H1 (cell line): Measurements from ENCODE around the gene TSPAN15. TPM values are rescaled to one million over a fixed set of nuclear protein-coding genes. Genes with fewer than 3 reads are reported as not detected.

Source experiments
- CTCF ChIA-PET: fragments of 300-600 bp; sonication (Branson Sonifier 250); formaldehyde crosslinking; loops from one replicate; lab custom pipeline; 2021; ENCODE audit not compliant: partially characterized antibody; lab: Charles Lee
- POLR2A ChIA-PET: fragments of 300-600 bp; sonication (Branson Sonifier 250); formaldehyde crosslinking; loops from one replicate; lab custom pipeline; 2021; ENCODE audit warnings: inconsistent platforms; ENCODE audit not compliant: partially characterized antibody; lab: Charles Lee
- DNase-seq, 2 experiments: peaks; one replicate each; pipeline versions ENCODE4 v3.0.0 to v3.0.0-alpha.2; 2010 to 2022; ENCODE audit warnings: low spot score in 2 of 2, low read depth in 1 of 2, mixed read lengths in 1 of 2
- FAIRE-seq: peaks from 2 replicates; lab custom pipeline; 2011; peaks lifted over from hg19 to GRCh38; lab: Jason Lieb, UNC
- H2AFZ ChIP-seq: 2 replicates; pipeline ENCODE4 v1.8.1; 2012; ENCODE audit warnings: low read length, inconsistent platforms
- H2AK5ac ChIP-seq: 2 replicates; pipeline ENCODE4 v1.6.1; 2013; ENCODE audit warnings: low read depth, low read length
- H2BK120ac ChIP-seq: replicated peaks from 2 replicates; pipeline ENCODE3; 2013; ENCODE audit warnings: low read depth, low read length, inconsistent platforms
- H2BK12ac ChIP-seq: 2 replicates; pipeline ENCODE4 v1.6.1; 2013; ENCODE audit warnings: low read depth, low read length
- H2BK15ac ChIP-seq: 2 replicates; pipeline ENCODE4 v1.6.1; 2013; ENCODE audit warnings: low read length
- H2BK20ac ChIP-seq: 2 replicates; pipeline ENCODE4 v1.6.1; 2013; ENCODE audit warnings: low read length
- H2BK5ac ChIP-seq: 2 replicates; pipeline ENCODE4 v1.6.1; 2013; ENCODE audit warnings: low read depth, low read length
- H3K14ac ChIP-seq: 2 replicates; pipeline ENCODE4 v1.6.1; 2013; ENCODE audit warnings: inconsistent platforms; ENCODE audit not compliant: insufficient read length
- H3K18ac ChIP-seq: 2 replicates; pipeline ENCODE4 v1.6.1; 2013; ENCODE audit warnings: low read length; ENCODE audit errors: extremely low read depth
- H3K23ac ChIP-seq: 2 replicates; pipeline ENCODE4 v1.6.1; 2013; ENCODE audit warnings: inconsistent platforms; ENCODE audit not compliant: insufficient read length
- H3K23me2 ChIP-seq: 2 replicates; pipeline ENCODE4 v1.6.1; 2013; ENCODE audit warnings: low read depth, low read length
- H3K27ac ChIP-seq: 2 replicates; pipeline ENCODE4 v1.6.1; 2011; ENCODE audit warnings: low read depth, low read length, inconsistent platforms
- H3K27me3 ChIP-seq, 4 experiments: replicated peaks in 1 of 4; 1 replicate in 1 of 4; 2 replicates in 3 of 4; pipeline versions ENCODE4 v1.6.1 to v1.8.1; 2011 to 2013; ENCODE audit warnings: low read length in 3 of 4, mild to moderate bottlenecking in 3 of 4, inconsistent platforms in 2 of 4, mixed read lengths in 2 of 4, moderate library complexity in 1 of 4; ENCODE audit not compliant: control insufficient read depth in 3 of 4, insufficient read depth in 3 of 4; ENCODE audit errors: extremely low read depth in 1 of 4
- H3K36me3 ChIP-seq, 4 experiments: 2 replicates each; pipeline versions ENCODE4 v1.6.1 to v1.8.1; 2011 to 2013; ENCODE audit warnings: mild to moderate bottlenecking in 4 of 4, low read length in 3 of 4, moderate library complexity in 2 of 4, control low read depth in 1 of 4, inconsistent platforms in 1 of 4; ENCODE audit not compliant: insufficient read depth in 4 of 4, control insufficient read depth in 2 of 4
- H3K4ac ChIP-seq: replicated peaks from 2 replicates; pipeline ENCODE3; 2013; ENCODE audit warnings: low read length, low read depth, mixed read lengths, inconsistent platforms; ENCODE audit not compliant: insufficient read length
- H3K4me1 ChIP-seq, 4 experiments: replicated peaks in 1 of 4; 1 replicate in 1 of 4; 2 replicates in 3 of 4; pipeline versions ENCODE4 v1.6.1 to v1.8.1; 2011 to 2013; ENCODE audit warnings: low read length in 3 of 4, inconsistent platforms in 2 of 4, mixed read lengths in 1 of 4; ENCODE audit not compliant: insufficient read depth in 4 of 4, control insufficient read depth in 3 of 4
- H3K4me2 ChIP-seq, 2 experiments: 2 replicates each; pipeline versions ENCODE4 v1.6.1 to v1.8.1; 2011 to 2013; ENCODE audit warnings: low read depth in 2 of 2, low read length in 2 of 2, control low read depth in 1 of 2, inconsistent platforms in 1 of 2, mild to moderate bottlenecking in 1 of 2; ENCODE audit not compliant: insufficient read depth in 1 of 2
- H3K4me3 ChIP-seq, 4 experiments: fragments of 200-600, 300-600 bp in 1 of 4; sonication (generic), shearing (Covaris generic), sonication (Bioruptor Twin) in 1 of 4; 2 replicates each; pipeline versions ENCODE4 v1.5.1 to v1.8.1; 2011 to 2016; ENCODE audit warnings: low read length in 4 of 4, low read depth in 3 of 4, control low read depth in 2 of 4, inconsistent platforms in 2 of 4, mild to moderate bottlenecking in 2 of 4, mixed read lengths in 1 of 4, moderate library complexity in 1 of 4; ENCODE audit not compliant: insufficient read depth in 2 of 4; ENCODE audit errors: extremely low read depth in 1 of 4
- H3K56ac ChIP-seq: replicated peaks from 2 replicates; pipeline ENCODE3; 2013; ENCODE audit warnings: low read depth, mild to moderate bottlenecking, mixed read lengths, low read length, inconsistent platforms; ENCODE audit not compliant: insufficient read length
- H3K79me1 ChIP-seq: 2 replicates; pipeline ENCODE4 v1.6.1; 2013; ENCODE audit warnings: low read depth, low read length, control low read depth
- H3K79me2 ChIP-seq, 2 experiments: 2 replicates each; pipeline versions ENCODE4 v1.6.1 to v1.8.1; 2012 to 2013; ENCODE audit warnings: low read length in 2 of 2, mild to moderate bottlenecking in 2 of 2, inconsistent platforms in 1 of 2; ENCODE audit not compliant: insufficient read depth in 2 of 2, control insufficient read depth in 1 of 2
- H3K9ac ChIP-seq, 4 experiments: replicated peaks in 1 of 4; 1 replicate in 1 of 4; 2 replicates in 3 of 4; pipeline versions ENCODE4 v1.6.1 to v1.8.1; 2011 to 2013; ENCODE audit warnings: low read depth in 3 of 4, low read length in 3 of 4, control low read depth in 2 of 4, mild to moderate bottlenecking in 2 of 4, moderate library complexity in 2 of 4, inconsistent platforms in 1 of 4; ENCODE audit errors: extremely low read depth in 1 of 4
- H3K9me3 ChIP-seq, 2 experiments: 2 replicates each; pipeline versions ENCODE4 v1.6.1 to v1.8.1; 2012 to 2013; ENCODE audit warnings: mild to moderate bottlenecking in 2 of 2, moderate library complexity in 2 of 2, control low read depth in 1 of 2, inconsistent platforms in 1 of 2, low read depth in 1 of 2, low read length in 1 of 2, mixed read lengths in 1 of 2; ENCODE audit not compliant: insufficient read depth in 2 of 2
- H4K20me1 ChIP-seq, 2 experiments: replicated peaks in 1 of 2; 2 replicates each; pipeline versions ENCODE3 to v1.8.1; 2011 to 2013; ENCODE audit warnings: inconsistent platforms in 2 of 2, low read length in 2 of 2, mild to moderate bottlenecking in 1 of 2; ENCODE audit not compliant: insufficient read depth in 2 of 2, control insufficient read depth in 1 of 2
- H4K5ac ChIP-seq: 2 replicates; pipeline ENCODE4 v1.6.1; 2013; ENCODE audit warnings: low read length, low read depth, mixed read lengths, inconsistent platforms; ENCODE audit not compliant: insufficient read length
- H4K8ac ChIP-seq: 2 replicates; pipeline ENCODE4 v1.8.0; 2013; ENCODE audit warnings: mild to moderate bottlenecking, moderate library complexity, low read length, inconsistent platforms; ENCODE audit not compliant: insufficient read depth; ENCODE audit errors: extremely low read depth
- H4K91ac ChIP-seq: replicated peaks from 2 replicates; pipeline ENCODE3; 2013; ENCODE audit warnings: low read length, mixed read lengths, inconsistent platforms; ENCODE audit not compliant: insufficient read length
- POLR2A ChIP-seq, 2 experiments: IDR thresholded peaks; 1 replicate in 1 of 2; 2 replicates in 1 of 2; pipeline ENCODE4 v1.6.1; 2011; ENCODE audit warnings: low read depth in 2 of 2, low read length in 2 of 2, mild to moderate bottlenecking in 2 of 2; ENCODE audit errors: control extremely low read depth in 1 of 2
- TAF1 ChIP-seq: IDR thresholded peaks from 2 replicates; pipeline ENCODE4 v1.6.1; 2011; ENCODE audit warnings: mild to moderate bottlenecking, low read depth, low read length
- WGBS, 2 experiments: shearing (Covaris generic) in 1 of 2; methylation state at CpG; one replicate each; pipeline versions ENCODE4 v1.1.6 to v1.1.7; 2013 to 2015; ENCODE audit warnings: low lambda C conversion rate in 2 of 2, mixed read lengths in 2 of 2, inconsistent platforms in 1 of 2, low coverage in 1 of 2, missing lambda C conversion rate in 1 of 2; ENCODE audit not compliant: insufficient replicate concordance in 2 of 2, insufficient coverage in 1 of 2, insufficient read length in 1 of 2; ENCODE audit errors: extremely low coverage in 1 of 2, missing lambda C conversion rate in 1 of 2; 5-methylcytosine and 5-hydroxymethylcytosine counted together
- polyA plus RNA-seq, 7 experiments: library from polyadenylated mRNA; depleted of rRNA in 3 of 7; stranded (reverse) in 5 of 7; unstranded in 2 of 7; fragments of >200 nt in 5 of 7; fragments of 200-250 nt in 2 of 7; gene quantifications; 1 replicate in 5 of 7; 2 replicates in 1 of 7; 4 replicates in 1 of 7; pipeline versions ENCODE4 v1.2.1 to v1.2.3, GENCODE V29; 2011 to 2013; ENCODE audit warnings: missing spikeins in 2 of 7, mixed read lengths in 2 of 7
- total RNA-seq: library from RNA; stranded (reverse); fragmentation: NEBNext Ultra II Directional; extraction: Animal tissue kit (Norgen Biotek cat#: 25700); gene quantifications from 2 replicates; pipeline ENCODE4 v1.2.1, GENCODE V29; 2021

The TSPAN15 gene
- total and polyA plus RNA-seq, 2 of the 8 experiments (the other 6 are each of a cell fraction or from before 2014, with no cell fraction given), result 9.7 to 20.0 TPM

GRCh38 chr10:69412232-69412790 is 39.0 kb upstream of the TSPAN15 start:
- no peak overlapping the region for H3K18ac ChIP-seq
- no peak overlapping the region for H3K4me3 ChIP-seq
- H3K27ac ChIP-seq, result no peak overlapping the region
- DNase-seq (no peak), FAIRE-seq (no peak)
- no peaks in the 10 kb centered on the region for H3K27me3 ChIP-seq
- H4K8ac ChIP-seq, result no peak overlapping the region
- H4K5ac ChIP-seq, result no peak overlapping the region
- no peak overlapping the region for H3K14ac ChIP-seq
- ChIA-PET CTCF (interaction anchor here (0.7 to 3.5 kb wide), 8 partner anchors 11 to 223 kb away, joined by 3 to 28 read pairs (median 3); no protein-coding TSS in a partner anchor), POLR2A (interaction anchor here (1.5 to 1.7 kb wide), 2 partner anchors 12 to 36 kb away, joined by 4 to 5 read pairs; no protein-coding TSS in a partner anchor)
- H2AK5ac ChIP-seq, result 0 out of 2 replicates have a peak overlapping the region, but pooled peaks have one; percentile 33
- peak overlapping the region; percentile 33; the same call in 1 of the 2 replicates for H2BK12ac ChIP-seq
- H3K4ac ChIP-seq, result no peak overlapping the region
- H2BK5ac ChIP-seq, result no peak overlapping the region
- no peak overlapping the region for H3K23ac ChIP-seq
- TF ChIP-seq TAF1, result no peak
- TF ChIP-seq POLR2A (IDR thresholded peaks at IDR 0.05; ENCODE audit: control extremely low read depth in 1 of 2, low read depth in 2 of 2, low read length in 2 of 2), result no peak
- no peak overlapping the region for H3K56ac ChIP-seq
- no peak overlapping the region for H2BK15ac ChIP-seq
- H4K20me1 ChIP-seq, result no peaks in the 10 kb centered on the region
- H3K9me3 ChIP-seq, result no peaks in the 10 kb centered on the region
- H2AFZ ChIP-seq, result no peak overlapping the region
- H3K79me1 ChIP-seq, result no peaks in the 10 kb centered on the region
- no peak overlapping the region for H3K4me2 ChIP-seq
- 84% methylated on average over 3 of the region's 3 CpGs; no CpG with 5 or more reads in 1 of the 2 experiments for WGBS, 2 experiments
- no peaks in the 10 kb centered on the region for H3K36me3 ChIP-seq
- H3K9ac ChIP-seq, result no peak overlapping the region
- H2BK20ac ChIP-seq, result no peak overlapping the region
- H3K23me2 ChIP-seq, result no peaks in the 10 kb centered on the region
- H3K79me2 ChIP-seq, result no peaks in the 10 kb centered on the region
- H2BK120ac ChIP-seq, result no peak overlapping the region
- peaks cover 0 to 3% (median under 1%) of the 10 kb centered on the region in 4 experiments; a peak in 2 of 7 replicates for H3K4me1 ChIP-seq
- no peak overlapping the region for H4K91ac ChIP-seq
